Measurements from ENCODE around the gene LRRC47. TPM values are rescaled to one million over a fixed set of nuclear protein-coding genes. Genes with fewer than 3 reads are reported as not detected.

Gene LRRC47
- total and polyA plus RNA-seq, 2 of the 13 experiments (the other 11 are each of a cell fraction or from before 2014, with no cell fraction given) = 18.3 to 52.5 TPM

GRCh38 chr1:3746830-3747521, 49.3 kb downstream of the LRRC47 start (continued):
- TF ChIP-seq ZBTB7B (CRISPR knock-in tag; IDR thresholded peaks at IDR 0.05) (0 out of 2 replicates have a peak, but pooled peaks have one; percentile 25), ZNF720 (CRISPR knock-in tag; IDR thresholded peaks at IDR 0.05) (no peak), SOX5 (CRISPR knock-in tag; IDR thresholded peaks at IDR 0.05; ENCODE audit: borderline replicate concordance) (no peak), SPEN (CRISPR knock-in tag; IDR thresholded peaks at IDR 0.05; ENCODE audit: low read depth) (peak; percentile 48; the same call in 1 of the 2 replicates), ZNF510 (CRISPR knock-in tag; IDR thresholded peaks at IDR 0.05; ENCODE audit: low read depth) (no peak), SRSF1 (optimal IDR thresholded peaks at IDR 0.05; ENCODE audit: low read depth, low read length) (peak; percentile 61), KDM6A (CRISPR knock-in tag; IDR thresholded peaks at IDR 0.05; ENCODE audit: low read depth) (no peak), BRD4 (CRISPR knock-in tag; IDR thresholded peaks at IDR 0.05) (no peak), ZNF337 (CRISPR knock-in tag; IDR thresholded peaks at IDR 0.05; ENCODE audit: borderline replicate concordance, low read depth) (no peak), TFDP1 (CRISPR knock-in tag; IDR thresholded peaks at IDR 0.05; ENCODE audit: borderline replicate concordance) (peak; percentile 70; the same call in 1 of the 2 replicates), MTA1 (CRISPR knock-in tag; IDR thresholded peaks at IDR 0.05; ENCODE audit: borderline replicate concordance) (no peak), ZNF414 (CRISPR knock-in tag; IDR thresholded peaks at IDR 0.05) (no peak), HDAC1 (CRISPR knock-in tag; IDR thresholded peaks at IDR 0.05) (peak; percentile 55; the same call in 1 of the 2 replicates), HOXA9 (CRISPR knock-in tag; IDR thresholded peaks at IDR 0.05; ENCODE audit: borderline replicate concordance) (no peak), FOSL1 (CRISPR knock-in tag; IDR thresholded peaks at IDR 0.05; ENCODE audit: borderline replicate concordance) (no peak), KMT2A (CRISPR knock-in tag; IDR thresholded peaks at IDR 0.05) (no peak; the same call in 1 of the 2 replicates), ZNF224 (CRISPR knock-in tag; IDR thresholded peaks at IDR 0.05) (no peak)
- TF ChIP-seq, protein P1, sequence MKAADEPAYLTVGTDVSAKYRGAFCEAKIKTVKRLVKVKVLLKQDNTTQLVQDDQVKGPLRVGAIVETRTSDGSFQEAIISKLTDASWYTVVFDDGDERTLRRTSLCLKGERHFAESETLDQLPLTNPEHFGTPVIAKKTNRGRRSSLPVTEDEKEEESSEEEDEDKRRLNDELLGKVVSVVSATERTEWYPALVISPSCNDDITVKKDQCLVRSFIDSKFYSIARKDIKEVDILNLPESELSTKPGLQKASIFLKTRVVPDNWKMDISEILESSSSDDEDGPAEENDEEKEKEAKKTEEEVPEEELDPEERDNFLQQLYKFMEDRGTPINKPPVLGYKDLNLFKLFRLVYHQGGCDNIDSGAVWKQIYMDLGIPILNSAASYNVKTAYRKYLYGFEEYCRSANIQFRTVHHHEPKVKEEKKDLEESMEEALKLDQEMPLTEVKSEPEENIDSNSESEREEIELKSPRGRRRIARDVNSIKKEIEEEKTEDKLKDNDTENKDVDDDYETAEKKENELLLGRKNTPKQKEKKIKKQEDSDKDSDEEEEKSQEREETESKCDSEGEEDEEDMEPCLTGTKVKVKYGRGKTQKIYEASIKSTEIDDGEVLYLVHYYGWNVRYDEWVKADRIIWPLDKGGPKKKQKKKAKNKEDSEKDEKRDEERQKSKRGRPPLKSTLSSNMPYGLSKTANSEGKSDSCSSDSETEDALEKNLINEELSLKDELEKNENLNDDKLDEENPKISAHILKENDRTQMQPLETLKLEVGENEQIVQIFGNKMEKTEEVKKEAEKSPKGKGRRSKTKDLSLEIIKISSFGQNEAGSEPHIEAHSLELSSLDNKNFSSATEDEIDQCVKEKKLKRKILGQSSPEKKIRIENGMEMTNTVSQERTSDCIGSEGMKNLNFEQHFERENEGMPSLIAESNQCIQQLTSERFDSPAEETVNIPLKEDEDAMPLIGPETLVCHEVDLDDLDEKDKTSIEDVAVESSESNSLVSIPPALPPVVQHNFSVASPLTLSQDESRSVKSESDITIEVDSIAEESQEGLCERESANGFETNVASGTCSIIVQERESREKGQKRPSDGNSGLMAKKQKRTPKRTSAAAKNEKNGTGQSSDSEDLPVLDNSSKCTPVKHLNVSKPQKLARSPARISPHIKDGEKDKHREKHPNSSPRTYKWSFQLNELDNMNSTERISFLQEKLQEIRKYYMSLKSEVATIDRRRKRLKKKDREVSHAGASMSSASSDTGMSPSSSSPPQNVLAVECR (CRISPR knock-in tag; IDR thresholded peaks at IDR 0.05; ENCODE audit: borderline replicate concordance) = peak; percentile 82
- TF ChIP-seq, protein P2, sequence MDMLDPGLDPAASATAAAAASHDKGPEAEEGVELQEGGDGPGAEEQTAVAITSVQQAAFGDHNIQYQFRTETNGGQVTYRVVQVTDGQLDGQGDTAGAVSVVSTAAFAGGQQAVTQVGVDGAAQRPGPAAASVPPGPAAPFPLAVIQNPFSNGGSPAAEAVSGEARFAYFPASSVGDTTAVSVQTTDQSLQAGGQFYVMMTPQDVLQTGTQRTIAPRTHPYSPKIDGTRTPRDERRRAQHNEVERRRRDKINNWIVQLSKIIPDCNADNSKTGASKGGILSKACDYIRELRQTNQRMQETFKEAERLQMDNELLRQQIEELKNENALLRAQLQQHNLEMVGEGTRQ (IDR thresholded peaks at IDR 0.05; ENCODE audit: low read depth, low read length) = no peak
- TF ChIP-seq, protein P2 (CRISPR knock-in tag; IDR thresholded peaks at IDR 0.05; ENCODE audit: borderline replicate concordance) = no peak
